Pancreas (tissue), 10 donors: ENCODE data around the gene AADAT. TPM values are rescaled to one million over a fixed set of nuclear protein-coding genes. Genes with fewer than 3 reads are reported as not detected.

ENCODE experiments used
- ATAC-seq, 4 donors: fragments of 200-7000 bp; cut with Tn5 transposase; one replicate each; pipeline versions ENCODE4 v1.8.0 to v1.9.1; 2020; ENCODE audit warnings: mild to moderate bottlenecking in 4 of 4, moderate library complexity in 4 of 4
- DNase-seq, 6 donors: peaks; one replicate each; pipeline ENCODE4 v3.0.0-alpha.2; 2020
- FAIRE-seq: peaks from 2 replicates; lab custom pipeline; 2012; peaks lifted over from hg19 to GRCh38; lab: Jason Lieb, UNC
- H3K27ac ChIP-seq, 4 donors: fragments of 200-600 bp; sonication (generic); 1 replicate in 3 of 4; 2 replicates in 1 of 4; pipeline versions ENCODE4 v1.5.0 to v1.8.0; 2020
- H3K27me3 ChIP-seq, 4 donors: fragments of 200-600 bp; one replicate each; pipeline ENCODE4 v1.8.0; 2021
- H3K36me3 ChIP-seq, 3 donors: fragments of 200-600 bp; sonication (generic) in 1 of 3; one replicate each; pipeline versions ENCODE4 v1.5.0 to v1.8.0; 2020 to 2021
- H3K4me1 ChIP-seq, 3 donors: fragments of 200-600 bp; one replicate each; pipeline ENCODE4 v1.8.0; 2021
- H3K4me3 ChIP-seq, 4 donors: fragments of 200-600 bp; sonication (generic) in 2 of 4; one replicate each; pipeline versions ENCODE4 v1.5.0 to v1.8.0; 2020 to 2021
- H3K9me3 ChIP-seq, 4 donors: fragments of 200-600 bp; one replicate each; pipeline ENCODE4 v1.8.0; 2021
- WGBS, 2 donors: extraction: QIAGEN DNeasy Blood & Tissue Kit; methylation state at CpG; one replicate each; pipeline ENCODE4 v1.1.7; 2013; 5-methylcytosine and 5-hydroxymethylcytosine counted together
- intact Hi-C, 3 donors: fragments of 100-400 bp; cut with DNase I; formaldehyde crosslinking; loops; one replicate each; pipeline versions ENCODE4 v1.11.1 to v1.14.2; 2022
- polyA plus RNA-seq, 2 donors: library from polyadenylated mRNA; stranded (reverse); fragments of 200-250 nt; gene quantifications; one replicate each; pipeline ENCODE4 v1.2.3, GENCODE V29; 2013
- total RNA-seq, 6 donors: library from RNA; stranded (reverse); fragmentation: NEBNext Ultra II Directional in 4 of 6; extraction: Animal tissue kit (Norgen Biotek cat#: 25700) in 4 of 6; gene quantifications; one replicate each; pipeline versions ENCODE4 v1.2.1 to v1.2.4, GENCODE V29; 2021 to 2023
- TF ChIP-seq, protein P1 (sequence below), 4 donors: fragments of 200-600 bp; sonication (generic) in 3 of 4; IDR thresholded peaks; one replicate each; pipeline versions ENCODE4 v1.5.0 to v1.8.0; 2021; ENCODE audit warnings: antibody characterized with exemption in 4 of 4
- donor health status: healthy with polysubstance abuse.
- donor health status: DM: no; HTN: no; CAD: no; lungs with moderate emphysema.
- donor health status: DM: no; HTN: no; CAD: no.
- donor health status: control.
- donor health status: control.
- donor health status: Bipolar disorder and iron deficiency.
- donor health status: DM: yes; HTN: yes; CAD: no.
- donor health status: DM: no; HTN: no; CAD: no.
- donor health status: DM: no; HTN: no; CAD: no.
- donor health status: DM: yes; HTN: yes; CAD: no.

AADAT gene
- total and polyA plus RNA-seq, 8 donors, result 1.8 to 6.8 (median 3.1) TPM

GRCh38 chr4:170027181-170027829, 62.5 kb downstream of the AADAT start:
- H3K9me3 ChIP-seq, result no peaks in the 10 kb centered on the region
- TF ChIP-seq, protein P1, sequence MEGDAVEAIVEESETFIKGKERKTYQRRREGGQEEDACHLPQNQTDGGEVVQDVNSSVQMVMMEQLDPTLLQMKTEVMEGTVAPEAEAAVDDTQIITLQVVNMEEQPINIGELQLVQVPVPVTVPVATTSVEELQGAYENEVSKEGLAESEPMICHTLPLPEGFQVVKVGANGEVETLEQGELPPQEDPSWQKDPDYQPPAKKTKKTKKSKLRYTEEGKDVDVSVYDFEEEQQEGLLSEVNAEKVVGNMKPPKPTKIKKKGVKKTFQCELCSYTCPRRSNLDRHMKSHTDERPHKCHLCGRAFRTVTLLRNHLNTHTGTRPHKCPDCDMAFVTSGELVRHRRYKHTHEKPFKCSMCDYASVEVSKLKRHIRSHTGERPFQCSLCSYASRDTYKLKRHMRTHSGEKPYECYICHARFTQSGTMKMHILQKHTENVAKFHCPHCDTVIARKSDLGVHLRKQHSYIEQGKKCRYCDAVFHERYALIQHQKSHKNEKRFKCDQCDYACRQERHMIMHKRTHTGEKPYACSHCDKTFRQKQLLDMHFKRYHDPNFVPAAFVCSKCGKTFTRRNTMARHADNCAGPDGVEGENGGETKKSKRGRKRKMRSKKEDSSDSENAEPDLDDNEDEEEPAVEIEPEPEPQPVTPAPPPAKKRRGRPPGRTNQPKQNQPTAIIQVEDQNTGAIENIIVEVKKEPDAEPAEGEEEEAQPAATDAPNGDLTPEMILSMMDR (IDR thresholded peaks at IDR 0.05), result no peak
- H3K27ac ChIP-seq, result peak overlapping the region in 3 of 4 donors; percentile 30 to 85 (median 81)
- DNase-seq (peak; percentile 90 to 95 (median 94)), ATAC-seq (peak; percentile 93 to 97 (median 94)), FAIRE-seq (peak; percentile 69)
- 5% methylated on average over 37 of the region's 37 CpGs for WGBS, 2 donors
- no peaks in the 10 kb centered on the region for H3K27me3 ChIP-seq
- no peaks in the 10 kb centered on the region for H3K36me3 ChIP-seq
- intact Hi-C loops, result no loop called here
- peak overlapping the region; percentile 68 to 92 (median 84) for H3K4me3 ChIP-seq
- H3K4me1 ChIP-seq, result no peaks in the 10 kb centered on the region

DNA sequence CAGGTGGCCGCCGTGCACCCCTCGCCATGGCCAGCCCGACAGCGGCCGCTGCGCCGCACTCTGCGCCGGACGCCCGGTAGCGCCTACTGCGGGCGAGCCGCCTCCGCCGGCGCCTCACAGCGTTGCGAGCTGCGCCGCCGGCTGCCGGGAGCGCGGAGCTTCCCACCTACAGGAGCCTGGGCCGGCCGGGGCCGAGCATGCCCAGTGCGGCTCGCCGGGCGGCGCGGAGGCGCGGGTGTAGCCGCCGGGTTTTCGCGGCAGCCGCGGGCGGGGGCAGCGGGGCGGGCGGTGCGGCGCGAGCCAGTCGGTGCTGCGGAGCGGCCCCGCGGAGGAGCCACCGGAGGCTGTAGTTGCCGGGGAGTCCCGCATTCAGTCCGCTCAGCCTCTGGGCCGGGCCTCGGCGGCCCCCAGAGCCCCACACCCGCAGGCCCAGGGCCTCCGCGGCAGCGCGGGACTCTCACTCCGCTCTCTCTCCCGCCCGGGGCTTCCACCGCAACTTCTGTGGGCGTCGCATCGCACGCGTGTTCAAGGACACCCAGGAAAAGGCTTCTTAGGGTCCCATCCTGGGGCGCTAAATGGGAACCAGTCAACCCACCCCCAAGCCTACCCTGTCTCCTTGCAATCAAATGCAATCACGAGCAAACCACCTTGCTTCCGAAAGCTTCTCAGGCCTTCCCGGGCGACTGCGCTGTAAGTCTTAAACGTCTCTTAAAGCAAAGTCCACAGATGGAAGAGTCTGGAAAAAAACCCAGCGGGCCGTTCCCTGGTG, 63.3 kb downstream of the AADAT start, which contains the start of gene MFAP3L:
TSS of gene MFAP3L (minus strand) at position 143 of the 769 bp plus-strand sequence. CDS start 20,518 bp downstream, outside the sequence.
- Histone ChIP-seq H3K27me3 (no peaks in the 10 kb centered on the region), H3K36me3 (no peaks in the 10 kb centered on the region), H3K27ac (peak within 1 kb of the TSS; percentile 66 to 85 (median 76)), H3K4me3 (peak within 1 kb of the TSS; percentile 68 to 92 (median 84)), H3K9me3 (no peaks in the 10 kb centered on the region), H3K4me1 (no peaks in the 10 kb centered on the region)
- ATAC-seq (peak; percentile 86 to 94 (median 94)), FAIRE-seq (no peak), DNase-seq (peak; percentile 84 to 97 (median 90))
- TF ChIP-seq, protein P1 (IDR thresholded peaks at IDR 0.05), result no peak
- 0 to 1% methylated on average over 54 to 86 of the region's 86 CpGs for WGBS, 2 donors
- intact Hi-C loops, result no loop called here

GRCh38 chr4:170025523-170026252, 64.1 kb downstream of the AADAT start:
- TF ChIP-seq, protein P1 (IDR thresholded peaks at IDR 0.05), result no peak
- no peak overlapping the region for H3K27ac ChIP-seq
- intact Hi-C loops, result no loop called here
- FAIRE-seq, result no peak
- no peaks in the 10 kb centered on the region for H3K36me3 ChIP-seq
- no peaks in the 10 kb centered on the region for H3K4me1 ChIP-seq
- H3K4me3 ChIP-seq, result peak overlapping the region; percentile 49 to 92 (median 75)
- peak in 5 of 6 donors; percentile 9 to 77 (median 23) for DNase-seq
- no peaks in the 10 kb centered on the region for H3K27me3 ChIP-seq
- 3 to 7% methylated on average over 35 to 74 of the region's 74 CpGs for WGBS, 2 donors
- no peak for ATAC-seq
- no peaks in the 10 kb centered on the region for H3K9me3 ChIP-seq

DNA sequence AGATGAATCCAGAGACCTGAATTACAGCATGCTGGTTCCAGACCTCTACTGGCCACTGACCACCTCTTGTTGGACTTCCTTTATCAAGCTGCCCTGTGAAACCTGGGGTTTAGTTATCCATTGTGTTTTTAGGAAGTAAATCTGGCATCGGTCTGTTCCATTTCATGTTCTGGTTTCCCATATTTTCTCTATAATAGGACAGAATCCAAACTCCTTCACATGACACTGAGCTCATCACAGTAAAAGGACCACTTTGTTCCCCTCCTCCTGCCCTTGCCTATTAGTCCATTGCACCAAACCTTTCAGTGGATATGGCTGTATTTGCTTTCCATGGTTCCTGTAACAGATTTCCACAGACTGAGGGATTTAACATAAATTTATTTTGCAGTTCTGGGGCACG, 67.5 kb downstream of the AADAT start:
- H3K4me3 ChIP-seq, result no peak overlapping the region
- no peak overlapping the region for H3K27ac ChIP-seq
- intact Hi-C loops, result no loop called here
- no peak for FAIRE-seq
- TF ChIP-seq, protein P1 (IDR thresholded peaks at IDR 0.05), result no peak
- no peaks in the 10 kb centered on the region for H3K36me3 ChIP-seq
- H3K4me1 ChIP-seq, result no peaks in the 10 kb centered on the region
- no peak for DNase-seq
- ATAC-seq, result no peak
- WGBS, 2 donors, result 83 to 85% methylated on average over 2 of the region's 2 CpGs
- H3K9me3 ChIP-seq, result no peaks in the 10 kb centered on the region
- H3K27me3 ChIP-seq, result no peaks in the 10 kb centered on the region
